SHP77 (cell line): ENCODE results near the gene ZBTB5.
"Not testable (repeated sequence)": the region's sequence is repeated elsewhere in the genome, so short reads cannot be mapped to it uniquely, and the experiment has no call there.

Experiments used
- DNase-seq, 2 experiments: peaks; one replicate each; lab custom pipeline; 2025; lab: John Stamatoyannopoulos, UW

Gene ZBTB5

GRCh38 chr9:37486256-37486615 lies 21.0 kb upstream of the ZBTB5 start:
- no peak for DNase-seq

- DNase-seq, result peak; percentile 81 to 85
These were observed 20.4 kb upstream of the ZBTB5 start, which contains the start of gene POLR1E for GRCh38 chr9:37485389-37486255. Gene POLR1E, plus strand, starts transcription at chr9:37485948. Its CDS starts 100 bp downstream, at chr9:37486048.

- no peak for DNase-seq
These were observed 15.5 kb upstream of the ZBTB5 start for GRCh38 chr9:37480759-37481158.

- DNase-seq, result not testable (repeated sequence)
These were observed 12.9 kb upstream of the ZBTB5 start for GRCh38 chr9:37477987-37478619.

- DNase-seq, result not testable (repeated sequence)
These were observed 12.2 kb upstream of the ZBTB5 start for GRCh38 chr9:37477443-37477842.

GRCh38 chr9:37476930-37477329 lies 11.7 kb upstream of the ZBTB5 start:
- no peak for DNase-seq

DNA sequence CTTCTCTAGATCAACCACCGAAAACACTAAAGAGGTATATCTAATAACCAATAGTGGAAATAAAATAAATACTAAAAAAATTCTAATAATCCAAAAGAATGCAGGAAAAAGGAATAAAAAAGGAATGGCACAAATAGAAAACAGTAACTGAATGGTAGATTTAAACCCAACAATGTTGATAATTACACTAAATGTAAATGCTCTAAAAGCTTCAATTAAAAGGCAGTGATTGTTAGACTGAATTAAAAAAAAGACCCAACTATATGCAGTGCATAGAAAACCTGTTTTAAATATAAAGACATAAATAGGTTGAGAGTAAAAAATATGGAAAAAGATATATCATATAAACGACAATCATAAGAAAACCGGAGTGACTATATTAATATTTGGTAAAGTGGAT lies 9.2 kb upstream of the ZBTB5 start:
- DNase-seq, result no peak

DNA sequence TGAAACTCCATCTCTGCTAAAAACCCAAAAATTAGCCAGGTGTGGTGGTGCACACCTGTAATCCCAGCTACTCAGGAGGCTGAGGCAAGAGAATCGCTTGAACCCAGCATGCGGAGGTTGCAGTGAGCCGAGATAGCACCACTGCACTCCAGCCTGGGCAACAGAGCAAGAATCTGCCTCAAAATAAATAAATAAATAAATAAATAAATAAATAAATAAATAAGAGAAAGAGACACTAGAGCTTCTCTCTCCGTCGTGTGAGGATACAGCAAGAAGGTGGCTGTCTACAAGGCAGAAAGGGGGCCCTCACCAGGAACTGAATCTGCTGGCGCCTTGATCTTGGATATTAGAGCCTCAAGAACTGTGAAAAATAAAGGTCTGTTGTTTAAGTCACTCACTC lies 8.7 kb upstream of the ZBTB5 start:
- not testable (repeated sequence) for DNase-seq

DNA sequence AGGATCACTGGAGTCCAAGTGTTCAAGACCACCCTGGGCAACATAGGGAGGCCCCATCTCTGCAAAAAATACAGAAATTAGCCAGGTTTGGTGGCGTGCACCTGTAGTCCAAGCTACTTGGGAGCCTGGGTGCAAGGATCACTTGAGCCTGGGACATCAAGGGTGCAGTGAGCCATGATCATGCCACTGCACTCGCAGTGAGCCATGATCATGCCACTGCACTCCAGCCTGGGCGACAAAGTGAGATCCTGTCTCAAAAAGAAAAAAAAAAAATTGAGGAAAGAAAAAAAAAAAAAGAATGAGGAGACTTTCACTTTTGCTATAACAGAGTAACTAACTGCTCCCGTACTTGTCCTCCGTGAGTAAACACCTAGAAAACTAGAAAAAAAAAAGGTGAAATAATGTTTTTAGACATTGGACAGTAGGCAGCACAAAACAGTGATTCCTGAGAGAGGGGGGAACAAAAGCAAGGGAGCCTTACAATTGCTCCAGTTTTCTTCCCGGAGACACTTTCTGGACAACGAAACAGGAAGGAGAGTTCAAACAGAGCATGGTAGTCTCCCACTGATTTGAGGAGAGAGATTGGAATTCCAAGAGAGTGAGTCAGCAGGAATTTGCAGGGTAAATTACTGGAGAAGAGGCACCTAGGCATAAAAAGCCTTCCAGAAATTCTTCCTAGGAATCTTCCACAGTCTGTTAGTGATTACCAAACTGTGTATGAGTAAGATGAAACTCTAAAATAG lies 6.9 kb upstream of the ZBTB5 start:
- DNase-seq, result no peak

GRCh38 chr9:37468620-37469019 lies 3.4 kb upstream of the ZBTB5 start:
- no peak for DNase-seq

DNA sequence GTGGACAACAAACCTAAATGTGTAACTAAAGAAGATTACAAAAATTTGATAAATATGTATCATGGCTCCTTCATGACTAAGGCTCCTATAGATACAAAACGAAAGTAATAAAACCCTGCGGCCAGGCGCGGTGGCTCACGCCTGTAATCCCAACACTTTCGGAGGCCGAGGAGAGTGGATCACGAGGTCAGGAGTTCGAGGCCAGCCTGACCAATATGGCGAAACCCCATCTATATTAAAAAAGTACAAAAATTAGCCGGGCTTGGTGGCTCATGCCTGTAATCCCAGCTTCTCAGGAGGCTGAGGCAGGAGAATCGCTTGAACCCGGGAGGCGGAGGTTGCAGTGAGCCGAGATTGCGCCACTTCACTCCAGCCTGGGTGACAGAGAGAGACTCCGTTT lies 2.3 kb upstream of the ZBTB5 start:
- not testable (repeated sequence) for DNase-seq

GRCh38 chr9:37466037-37466709 lies 923 bp upstream of the ZBTB5 start:
- DNase-seq, result peak in 1 of 2 experiments; percentile 37

DNA sequence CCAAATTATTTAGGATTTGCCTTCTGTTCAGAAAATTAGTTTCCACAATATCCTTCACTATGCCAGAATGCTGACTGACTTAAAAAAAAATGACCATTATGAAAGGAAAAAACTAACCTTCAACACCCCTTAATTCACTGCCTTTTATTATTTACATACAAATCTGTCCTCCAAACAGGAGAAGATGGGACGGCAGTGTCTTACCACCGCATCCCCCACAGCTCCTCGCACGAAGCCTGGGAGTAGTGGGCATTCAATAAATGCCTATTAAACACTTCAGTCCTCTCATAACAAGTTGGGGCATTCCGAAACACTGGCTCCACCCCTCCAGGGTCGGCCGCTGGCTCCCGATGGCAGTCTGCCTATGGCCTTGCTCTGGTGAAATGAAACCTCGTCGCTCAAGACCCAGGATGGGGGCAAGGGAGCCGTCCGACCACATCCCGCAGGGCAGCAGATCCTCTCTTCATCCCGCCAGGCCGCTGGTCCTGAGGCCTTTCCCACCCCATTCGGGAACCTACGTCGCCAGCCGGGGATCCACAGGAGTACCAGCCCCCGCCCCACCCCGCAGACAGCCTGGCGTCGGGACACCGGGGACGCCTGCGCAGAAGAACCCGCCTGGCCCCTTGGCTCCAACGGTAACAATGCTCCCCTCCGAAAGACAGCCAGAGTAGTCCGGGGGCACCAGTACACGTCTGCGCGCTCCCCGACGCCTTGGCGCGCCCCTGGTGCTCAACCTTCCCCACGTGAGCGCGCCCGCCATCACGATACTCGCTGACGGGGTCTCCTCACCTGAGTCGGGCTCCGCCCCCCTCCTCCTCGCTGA lies 613 bp downstream of the ZBTB5 start:
- DNase-seq, result peak in 1 of 2 experiments; percentile 67

DNA sequence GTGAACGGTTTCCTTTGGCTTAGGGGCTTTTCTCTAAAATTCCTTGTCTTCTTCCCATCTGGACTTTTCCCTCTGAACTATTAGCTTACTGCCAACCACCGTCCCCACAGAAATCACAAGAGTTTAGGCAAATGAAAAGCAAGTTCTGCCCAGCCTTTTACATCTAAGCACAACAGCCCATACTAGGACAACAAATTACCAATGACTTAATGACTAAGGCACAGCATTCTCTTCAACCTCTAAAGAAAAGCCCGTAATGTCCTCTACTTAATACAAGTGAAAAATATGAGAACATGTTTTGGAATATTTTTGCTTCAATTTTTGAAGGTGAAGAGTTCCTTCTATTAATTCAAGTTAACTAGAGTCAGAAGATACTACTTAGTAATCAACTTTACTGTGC lies 1.2 kb downstream of the ZBTB5 start:
- DNase-seq, result no peak

DNA sequence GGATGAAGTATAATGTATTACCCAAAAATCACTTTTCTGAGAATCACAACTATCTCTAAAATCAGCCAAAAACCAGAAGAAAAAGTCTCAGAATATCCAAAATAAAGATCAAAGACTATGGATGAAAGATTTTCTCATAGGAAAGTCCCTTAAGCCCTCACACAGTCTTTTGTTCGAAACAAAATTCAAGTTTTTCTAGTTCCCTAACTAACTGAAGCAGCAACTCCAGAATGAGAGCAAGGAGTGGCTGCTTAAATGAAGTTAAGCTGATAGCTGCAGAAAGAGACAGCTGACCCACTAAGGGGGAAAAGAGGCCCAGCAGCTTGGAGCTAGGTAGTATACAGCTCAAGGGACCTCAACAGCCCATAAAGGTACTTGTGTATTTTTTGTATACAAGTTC lies 8.4 kb downstream of the ZBTB5 start:
- DNase-seq, result no peak

- DNase-seq, result no peak
These were observed 9.2 kb downstream of the ZBTB5 start for GRCh38 chr9:37455884-37456647.

DNA sequence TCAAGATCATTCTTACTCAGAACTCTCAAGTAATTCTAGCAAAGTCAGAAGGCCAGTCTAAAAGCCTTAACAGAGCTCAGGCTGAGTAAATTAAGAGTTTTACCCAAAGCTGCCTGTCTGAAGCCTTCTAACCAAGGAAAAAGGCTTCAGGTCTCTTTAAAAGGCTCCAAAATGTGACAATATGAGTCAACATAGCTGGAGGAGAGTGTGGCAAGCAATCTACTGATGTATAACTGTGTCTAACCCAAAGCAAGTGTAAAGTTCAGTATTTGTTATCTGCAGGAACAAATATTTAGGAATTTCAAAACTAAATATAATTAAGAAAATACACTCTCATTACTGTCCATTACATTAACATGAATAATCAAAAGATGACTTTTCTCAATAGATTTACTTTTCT lies 11.0 kb downstream of the ZBTB5 start:
- no peak for DNase-seq

- DNase-seq, result no peak
These were observed 11.4 kb downstream of the ZBTB5 start for GRCh38 chr9:37453827-37454226.

- no peak for DNase-seq
These were observed 12.6 kb downstream of the ZBTB5 start for GRCh38 chr9:37452611-37453010.

DNA sequence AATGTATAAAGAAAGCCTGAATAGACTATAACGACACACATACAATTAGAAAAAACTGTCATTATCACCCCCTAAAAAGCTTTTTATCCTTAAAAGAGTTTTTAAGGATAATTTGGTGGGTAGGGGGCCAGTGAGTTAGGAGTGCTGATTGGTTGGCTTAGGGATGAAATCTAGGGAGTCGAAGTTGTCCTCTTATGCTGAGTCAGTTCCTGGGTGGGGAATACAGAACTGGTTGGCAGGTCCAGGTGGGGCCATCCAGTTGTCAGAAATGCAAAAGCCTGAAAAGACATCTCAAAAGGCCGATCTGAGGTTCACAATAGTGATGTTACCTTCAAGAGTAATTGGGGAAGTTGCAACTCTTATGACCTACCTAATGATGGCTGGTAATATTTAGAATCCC lies 13.6 kb downstream of the ZBTB5 start:
- no peak for DNase-seq
